PC-3 (cell line): Measurements from ENCODE around the gene EZR.

Experiments
- CTCF ChIP-seq: fragments of 300-600 bp; sonication (generic); conservative IDR thresholded peaks from 2 replicates; pipeline ENCODE4 v1.5.1; 2017; ENCODE audit warnings: antibody characterized with exemption, low read depth, mild to moderate bottlenecking, low read length
- EZH2 ChIP-seq: fragments of 300-600 bp; sonication (generic); IDR thresholded peaks from one replicate; pipeline ENCODE4 v1.6.1; 2017; ENCODE audit warnings: antibody characterized with exemption, mild to moderate bottlenecking, low read length; ENCODE audit not compliant: unreplicated experiment
- EZH2phosphoT487 ChIP-seq: fragments of 300-600 bp; sonication (generic); IDR thresholded peaks from 2 replicates; pipeline ENCODE4 v1.6.1; 2018; ENCODE audit warnings: mild to moderate bottlenecking, antibody characterized with exemption, low read length, borderline replicate concordance

DNA sequence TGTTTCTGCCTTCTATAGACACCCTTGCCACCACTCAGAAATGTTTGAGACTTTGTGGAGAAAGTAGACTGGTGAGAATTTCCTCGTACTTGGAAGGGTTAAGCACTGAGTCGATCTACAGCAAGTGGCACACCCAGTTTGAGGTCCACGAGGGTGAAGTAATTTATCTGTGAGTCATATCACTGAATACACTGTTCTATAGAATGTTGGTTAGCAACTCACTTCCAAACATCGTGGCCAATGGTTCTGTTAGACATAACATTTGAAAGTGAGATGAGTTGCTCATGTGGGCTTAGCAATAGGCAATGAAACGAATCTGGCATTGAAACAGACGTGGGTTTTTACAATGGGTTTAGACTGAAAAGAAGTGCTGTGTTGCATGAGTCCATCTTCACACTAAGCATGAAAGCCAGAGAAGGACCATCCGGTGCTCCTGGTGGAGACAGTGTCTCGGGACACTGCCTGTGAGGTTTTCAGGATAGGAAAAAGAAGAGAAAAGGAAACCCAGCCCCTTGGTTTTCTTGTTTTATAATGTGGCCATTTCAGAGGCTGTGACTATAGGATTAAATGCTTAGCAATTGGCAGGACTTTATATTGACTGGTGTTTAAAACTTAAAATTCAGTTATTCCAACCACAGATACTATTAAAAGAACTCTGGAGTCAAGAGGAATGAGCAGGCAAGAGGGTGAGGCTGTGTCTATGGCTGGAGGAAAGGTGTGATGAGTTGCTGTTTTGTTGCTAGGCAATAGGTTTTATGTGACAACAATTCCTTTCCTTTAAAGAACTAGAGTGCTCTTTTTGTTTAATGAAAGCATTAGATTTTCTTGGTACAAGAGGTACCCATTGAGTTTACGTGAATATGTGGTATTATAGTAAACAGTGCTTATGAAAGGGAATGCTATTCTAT lies 31.0 kb upstream of the EZR start:
- no peak for TF ChIP-seq CTCF
- TF ChIP-seq EZH2: no peak
- TF ChIP-seq EZH2phosphoT487: no peak
